ENCODE data around the gene ITGAE.
"Not testable (repeated sequence)": the region's sequence is repeated elsewhere in the genome, so short reads cannot be mapped to it uniquely, and the experiment has no call there.

ITGAE gene

DNA sequence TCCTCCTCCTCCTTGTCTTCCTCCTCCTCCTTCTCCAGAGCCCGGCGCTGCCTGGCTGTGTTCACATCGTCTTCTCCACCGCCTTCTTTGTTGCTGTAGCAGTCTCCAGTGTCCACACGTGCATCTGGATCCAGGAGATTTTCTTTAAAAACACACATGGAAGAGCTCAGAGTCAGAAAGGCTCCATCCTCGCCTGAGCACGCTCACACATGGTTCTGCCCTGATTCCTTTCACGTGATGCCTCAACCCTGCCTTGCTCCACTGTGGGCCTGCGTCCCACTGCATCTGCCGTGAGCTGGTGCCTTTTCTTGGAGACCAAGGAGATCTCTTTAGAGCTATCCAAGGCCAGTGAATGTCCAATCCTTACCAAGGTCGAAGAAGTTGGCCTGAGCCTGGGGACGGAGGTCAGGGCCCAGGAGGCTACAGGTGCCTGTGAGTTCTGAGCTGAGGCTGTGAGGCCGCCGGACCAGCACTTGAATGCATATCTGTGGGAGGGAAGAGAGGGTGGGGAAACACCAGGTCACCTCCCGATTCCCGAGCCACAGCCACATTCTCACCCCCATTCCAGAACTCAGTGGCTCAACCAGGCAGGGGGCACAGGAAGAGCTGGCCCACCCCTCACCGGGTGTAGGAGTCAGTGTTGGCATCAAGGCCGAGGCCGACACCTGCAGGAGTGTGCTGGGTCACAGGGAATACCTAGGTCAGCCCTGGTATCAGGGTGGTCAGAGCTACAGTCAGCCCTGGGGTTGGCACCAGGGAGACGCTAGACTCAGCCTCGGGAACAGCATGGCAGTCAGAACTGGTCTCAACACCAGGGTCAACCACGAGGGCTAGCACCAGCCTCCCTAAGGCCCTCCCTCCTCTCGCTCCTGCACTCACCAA, 39.7 kb downstream of the ITGAE start:
- no peak for DNase-seq (ENCODE audit: low read depth, low spot score)

DNA sequence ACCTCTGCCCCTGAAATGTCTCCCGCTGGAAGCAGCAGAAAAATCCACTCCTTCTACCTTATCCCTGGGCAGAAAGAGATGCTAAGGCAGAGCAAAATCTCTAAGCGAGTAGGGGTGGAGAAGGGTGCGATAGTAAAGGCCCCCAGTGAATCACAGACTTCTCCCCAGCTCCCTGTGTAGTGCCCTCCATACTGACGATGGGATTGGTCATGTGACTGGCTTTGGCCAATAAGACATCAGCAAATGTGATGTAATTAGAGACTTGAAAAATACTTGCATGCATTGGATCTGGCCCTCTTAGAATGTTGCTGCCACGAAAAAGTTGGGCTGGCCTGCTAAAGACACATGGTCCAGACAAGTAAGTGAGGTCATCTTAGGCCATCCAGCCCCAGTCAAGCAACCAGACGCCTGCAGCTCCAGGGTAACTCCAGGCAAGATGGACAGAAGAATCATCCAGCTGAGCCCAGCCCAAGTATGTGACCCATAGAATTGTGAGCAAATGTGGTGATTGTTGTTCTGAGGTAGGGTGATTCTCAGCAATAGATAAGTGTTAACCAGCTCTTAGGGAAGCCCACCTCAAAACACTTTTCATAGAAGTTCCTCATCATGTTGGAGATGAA, 41.3 kb downstream of the ITGAE start:
- DNase-seq (ENCODE audit: low read depth, low spot score) = no peak

DNA sequence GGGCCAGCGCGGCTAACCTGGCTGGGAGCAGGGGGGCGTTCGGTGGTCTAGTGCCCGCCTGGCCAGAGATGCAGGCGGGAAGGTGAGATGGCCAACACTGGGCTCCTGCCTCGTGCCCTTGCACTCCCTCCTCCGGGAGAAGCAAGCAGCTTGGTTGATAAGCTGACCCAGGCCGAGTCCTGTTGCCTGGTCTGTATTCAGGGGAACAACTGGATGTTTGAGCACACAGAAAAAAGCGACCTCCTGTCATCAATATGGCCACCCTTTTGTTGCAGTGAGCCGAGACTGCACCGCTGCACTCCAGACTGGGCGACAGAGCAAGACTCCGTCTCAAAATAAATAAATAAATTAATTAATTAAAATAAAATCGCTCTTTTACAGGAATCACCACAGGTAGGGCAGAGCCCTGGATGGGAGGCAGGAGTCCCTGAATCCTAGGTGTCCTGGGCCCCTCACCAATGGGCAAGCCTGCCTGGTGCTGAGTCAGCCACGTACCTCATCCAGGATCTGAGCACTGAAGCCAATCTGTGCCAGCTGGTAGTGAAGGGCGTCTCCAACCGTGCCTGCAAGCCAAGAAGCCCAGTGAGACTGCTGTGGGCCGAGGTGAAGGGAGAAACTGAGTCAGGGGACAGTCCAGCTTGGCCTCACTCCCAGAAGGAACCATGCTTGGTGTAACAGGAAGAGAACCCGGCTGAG, 45.5 kb downstream of the ITGAE start:
- DNase-seq (ENCODE audit: low read depth, low spot score) = no peak

- no peak for DNase-seq (ENCODE audit: low read depth, low spot score)
Observed at GRCh38 chr17:3754458-3755334, 46.3 kb downstream of the ITGAE start.

GRCh38 chr17:3754066-3754457, 46.9 kb downstream of the ITGAE start:
- no peak for DNase-seq (ENCODE audit: low read depth, low spot score)

- no peak for DNase-seq (ENCODE audit: low read depth, low spot score)
Observed at GRCh38 chr17:3753624-3754023, 47.4 kb downstream of the ITGAE start.

DNA sequence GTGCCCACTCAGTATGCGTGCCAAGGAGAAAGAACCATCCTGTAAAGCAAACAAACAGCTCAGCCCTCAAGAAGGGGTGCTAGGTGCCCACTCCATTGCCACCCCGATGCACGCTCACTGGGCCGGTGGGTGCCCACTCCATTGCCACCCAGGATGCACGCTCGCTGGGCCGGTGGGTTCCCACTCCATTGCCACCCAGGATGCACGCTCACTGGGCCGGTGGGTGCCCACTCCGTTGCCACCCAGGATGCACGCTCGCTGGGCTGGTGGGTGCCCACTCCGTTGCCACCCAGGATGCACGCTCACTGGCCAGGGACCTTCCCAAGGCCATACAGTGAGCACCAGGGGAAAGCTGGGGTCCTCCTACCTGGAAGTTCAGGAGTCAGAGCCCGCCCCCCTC, 49.2 kb downstream of the ITGAE start:
- no peak for DNase-seq (ENCODE audit: low read depth, low spot score)

DNA sequence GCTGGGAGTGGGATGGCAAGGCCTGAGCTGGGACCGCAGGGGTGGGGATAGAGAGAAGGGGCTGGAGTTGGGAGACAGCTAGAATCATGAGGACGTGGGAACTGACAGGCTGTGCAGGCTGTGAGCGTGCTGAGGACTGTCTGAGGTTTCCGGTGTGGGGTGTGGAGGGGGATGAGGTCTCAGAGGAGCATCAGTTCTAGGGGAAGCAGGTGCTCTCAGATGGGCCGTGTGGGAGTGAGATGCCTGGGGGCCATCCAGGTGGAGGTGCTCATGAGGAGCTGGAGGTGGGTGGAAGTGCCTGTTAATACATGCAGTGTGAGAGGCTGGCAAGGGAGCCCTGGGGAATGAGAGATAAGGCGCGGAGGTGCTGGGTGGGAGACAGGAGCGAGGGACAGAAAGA, 50.1 kb downstream of the ITGAE start:
- DNase-seq (ENCODE audit: low read depth, low spot score) = no peak

DNA sequence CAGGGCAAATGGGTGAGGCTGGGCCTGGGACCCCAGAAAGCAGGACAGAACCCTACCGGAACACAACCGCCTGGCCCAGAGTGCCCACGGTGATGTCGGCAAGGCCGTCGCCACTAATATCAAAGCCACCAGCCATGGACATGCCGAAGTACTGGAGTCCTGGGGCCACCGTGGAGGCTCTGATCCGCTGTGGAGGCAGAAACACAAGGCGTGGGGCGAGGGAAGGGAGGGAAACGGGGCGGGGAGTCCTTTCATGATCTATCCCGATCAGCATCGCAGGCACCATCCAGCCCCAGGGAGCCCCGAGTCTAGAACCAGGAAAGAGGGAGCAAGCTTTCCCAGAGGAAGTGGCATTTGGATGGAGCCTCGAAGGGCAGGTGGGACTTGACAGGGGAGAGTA, 50.7 kb downstream of the ITGAE start:
- no peak for DNase-seq (ENCODE audit: low read depth, low spot score)

- no peak for DNase-seq (ENCODE audit: low read depth, low spot score)
Observed at GRCh38 chr17:3748576-3748975, 52.4 kb downstream of the ITGAE start.

DNA sequence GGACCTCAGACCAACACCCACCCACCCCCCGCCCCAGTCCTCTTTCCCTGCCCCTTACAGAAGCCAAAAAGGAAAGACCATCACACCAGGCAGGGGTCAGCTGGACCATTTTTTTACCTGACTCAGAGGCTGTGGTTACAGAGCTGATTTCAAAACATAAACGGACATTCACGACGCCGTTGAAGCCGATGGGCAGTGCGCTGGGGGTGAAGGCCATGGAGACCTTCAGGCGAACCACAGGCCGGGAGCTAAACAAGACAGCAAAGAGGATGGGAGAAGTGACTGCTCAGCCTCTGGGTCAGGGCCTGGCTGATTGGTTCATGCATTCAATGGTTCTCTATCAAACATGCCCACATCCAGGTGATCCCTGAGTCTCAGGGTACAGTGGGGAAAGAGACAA, 53.2 kb downstream of the ITGAE start:
- no peak for DNase-seq (ENCODE audit: low read depth, low spot score)

DNA sequence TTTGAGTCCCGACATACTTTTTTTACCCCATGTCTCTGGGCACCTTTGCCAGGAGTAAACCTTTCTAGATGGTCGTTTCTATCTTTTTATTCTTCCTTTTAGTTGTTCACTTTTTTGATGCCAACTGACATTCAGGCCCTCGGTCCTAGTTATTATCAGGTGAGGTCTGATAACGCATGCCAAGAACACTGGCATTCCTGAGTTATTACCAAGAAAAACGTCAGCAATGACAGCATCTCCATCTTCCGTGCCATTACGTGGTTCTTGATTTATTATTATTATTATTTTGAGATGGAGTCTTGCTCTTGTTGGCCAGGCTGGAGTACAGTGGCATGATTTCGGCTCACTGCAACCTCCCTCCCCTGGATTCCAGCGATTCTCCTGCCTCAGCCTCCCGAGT, 55.9 kb downstream of the ITGAE start:
- no peak for DNase-seq (ENCODE audit: low read depth, low spot score)

DNA sequence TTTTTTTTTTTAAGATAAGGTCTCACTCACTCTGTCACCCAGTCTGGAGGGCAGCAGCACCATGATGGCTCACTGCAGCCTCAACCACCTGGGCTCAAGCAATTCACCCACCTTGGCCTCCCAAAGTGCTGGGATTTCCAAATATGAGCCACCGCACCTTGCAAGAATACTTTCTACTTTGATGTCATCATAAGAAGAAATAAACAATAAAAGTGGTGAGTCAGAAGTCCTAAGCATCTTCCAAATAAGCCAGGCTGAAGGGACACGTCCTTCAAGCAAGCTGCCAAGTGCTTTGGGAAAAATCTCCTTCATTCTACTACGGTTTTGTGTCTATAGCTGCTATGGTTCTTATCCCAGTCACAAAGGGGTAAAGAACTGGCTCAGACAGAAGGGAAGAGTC, 57.0 kb downstream of the ITGAE start:
- no peak for DNase-seq (ENCODE audit: low read depth, low spot score)

GRCh38 chr17:3740611-3741073, 60.3 kb downstream of the ITGAE start:
- no peak for DNase-seq (ENCODE audit: low read depth, low spot score)

GRCh38 chr17:3739422-3740124, 61.4 kb downstream of the ITGAE start:
- DNase-seq (ENCODE audit: low read depth, low spot score) = no peak

GRCh38 chr17:3738562-3739295, 62.3 kb downstream of the ITGAE start:
- DNase-seq (ENCODE audit: low read depth, low spot score) = no peak

GRCh38 chr17:3735515-3735914, 65.5 kb downstream of the ITGAE start:
- DNase-seq (ENCODE audit: low read depth, low spot score) = no peak

DNA sequence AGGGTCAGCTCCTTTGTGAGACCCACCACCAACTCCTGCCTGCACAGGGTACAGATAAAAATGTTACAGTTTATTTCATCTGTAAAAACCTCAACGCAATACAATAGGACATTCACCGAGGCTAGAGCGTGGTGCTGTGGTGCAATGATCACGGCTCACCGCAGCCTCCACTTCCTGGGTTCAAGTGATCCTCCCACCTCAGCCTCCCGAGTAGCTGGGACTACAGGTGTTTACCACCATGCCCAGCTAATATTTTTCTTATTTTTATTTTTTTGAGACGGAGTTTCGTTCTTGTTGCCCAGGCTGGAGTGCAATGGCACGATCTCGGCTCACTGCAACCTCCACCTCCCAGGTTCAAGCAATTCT, 66.1 kb downstream of the ITGAE start:
- not testable (repeated sequence) for DNase-seq (ENCODE audit: low read depth, low spot score)

- DNase-seq (ENCODE audit: low read depth, low spot score) = no peak
Observed at GRCh38 chr17:3732210-3732621, 68.8 kb downstream of the ITGAE start.

GRCh38 chr17:3730881-3731429, 70.0 kb downstream of the ITGAE start:
- no peak for DNase-seq (ENCODE audit: low read depth, low spot score)

Measured in smooth muscle cell of the brain vasculature (primary cell).